GM10266 (cell line): ENCODE data around the gene ARHGAP35.

Source experiments
- DNase-seq: peaks from one replicate; pipeline ENCODE4 v3.0.0; 2012; ENCODE audit errors: extremely low spot score
- TF ChIP-seq, protein P1 (sequence below): IDR thresholded peaks from 2 replicates; pipeline ENCODE4 v1.5.1; 2012; ENCODE audit warnings: mild to moderate bottlenecking, low read depth; ENCODE audit not compliant: control insufficient read depth, insufficient read depth; ENCODE audit errors: missing control alignments

Gene ARHGAP35

DNA sequence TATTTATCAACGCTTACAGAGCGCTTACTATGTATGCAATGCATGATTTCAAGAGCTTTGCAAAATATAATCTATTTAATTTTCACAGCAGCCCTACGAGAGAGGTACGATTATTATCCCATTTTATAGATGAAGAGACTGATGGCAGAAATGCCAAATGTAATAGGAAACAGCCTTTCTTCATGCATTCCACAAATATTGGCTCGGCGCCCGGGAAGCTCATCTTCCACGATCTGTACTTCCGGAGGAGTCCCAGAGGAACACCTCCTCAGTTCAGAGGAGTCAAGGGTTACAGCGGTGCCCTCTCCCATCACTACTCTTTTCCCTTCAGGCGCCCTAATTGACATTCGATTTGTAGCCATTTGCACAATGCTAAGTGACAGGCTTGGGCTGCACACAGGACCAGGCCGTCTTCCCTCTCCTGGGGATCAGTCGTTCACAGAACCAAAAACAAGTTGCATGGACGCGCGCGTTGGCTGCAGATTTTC is 1.1 kb upstream of the ARHGAP35 start:
- no peak for DNase-seq
- TF ChIP-seq, protein P1, sequence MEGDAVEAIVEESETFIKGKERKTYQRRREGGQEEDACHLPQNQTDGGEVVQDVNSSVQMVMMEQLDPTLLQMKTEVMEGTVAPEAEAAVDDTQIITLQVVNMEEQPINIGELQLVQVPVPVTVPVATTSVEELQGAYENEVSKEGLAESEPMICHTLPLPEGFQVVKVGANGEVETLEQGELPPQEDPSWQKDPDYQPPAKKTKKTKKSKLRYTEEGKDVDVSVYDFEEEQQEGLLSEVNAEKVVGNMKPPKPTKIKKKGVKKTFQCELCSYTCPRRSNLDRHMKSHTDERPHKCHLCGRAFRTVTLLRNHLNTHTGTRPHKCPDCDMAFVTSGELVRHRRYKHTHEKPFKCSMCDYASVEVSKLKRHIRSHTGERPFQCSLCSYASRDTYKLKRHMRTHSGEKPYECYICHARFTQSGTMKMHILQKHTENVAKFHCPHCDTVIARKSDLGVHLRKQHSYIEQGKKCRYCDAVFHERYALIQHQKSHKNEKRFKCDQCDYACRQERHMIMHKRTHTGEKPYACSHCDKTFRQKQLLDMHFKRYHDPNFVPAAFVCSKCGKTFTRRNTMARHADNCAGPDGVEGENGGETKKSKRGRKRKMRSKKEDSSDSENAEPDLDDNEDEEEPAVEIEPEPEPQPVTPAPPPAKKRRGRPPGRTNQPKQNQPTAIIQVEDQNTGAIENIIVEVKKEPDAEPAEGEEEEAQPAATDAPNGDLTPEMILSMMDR: no peak

DNA sequence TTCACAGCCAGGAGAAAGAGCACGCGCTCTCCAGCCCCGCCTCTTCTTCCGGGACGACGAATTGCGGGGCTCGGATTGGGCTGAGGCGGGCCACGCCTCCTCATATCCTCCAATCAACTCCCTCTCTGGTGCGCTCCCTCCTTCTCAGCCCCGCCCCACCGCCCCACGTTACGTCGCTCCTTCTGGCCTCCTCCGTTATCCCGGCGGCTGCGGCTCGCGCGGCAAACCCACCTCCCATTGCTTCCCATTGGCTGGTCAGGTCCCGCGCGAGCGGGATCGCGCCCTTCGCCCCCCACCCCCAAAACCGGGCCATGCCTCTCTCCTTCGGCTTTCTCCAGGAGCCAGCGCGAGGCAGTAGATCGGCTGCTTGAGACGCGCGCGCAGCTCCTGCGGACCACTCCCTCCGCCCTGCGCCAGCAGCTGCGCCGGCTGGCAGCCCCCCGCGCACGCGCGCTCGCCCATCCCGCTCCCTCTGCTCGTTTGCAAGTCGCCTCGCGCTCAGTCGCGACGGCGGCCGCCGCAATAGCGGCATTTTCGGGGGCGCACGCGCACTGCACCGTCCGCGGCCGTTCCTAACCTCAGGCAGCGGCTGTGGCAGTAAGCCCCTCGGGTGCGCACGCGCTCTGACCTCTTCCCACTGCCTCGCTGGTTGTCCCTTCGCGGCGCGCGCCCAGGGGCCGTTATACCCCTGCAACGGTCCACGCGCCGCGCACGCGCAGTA is 512 bp upstream of the ARHGAP35 start:
- peak; percentile 95 for DNase-seq
- TF ChIP-seq, protein P1: no peak

DNA sequence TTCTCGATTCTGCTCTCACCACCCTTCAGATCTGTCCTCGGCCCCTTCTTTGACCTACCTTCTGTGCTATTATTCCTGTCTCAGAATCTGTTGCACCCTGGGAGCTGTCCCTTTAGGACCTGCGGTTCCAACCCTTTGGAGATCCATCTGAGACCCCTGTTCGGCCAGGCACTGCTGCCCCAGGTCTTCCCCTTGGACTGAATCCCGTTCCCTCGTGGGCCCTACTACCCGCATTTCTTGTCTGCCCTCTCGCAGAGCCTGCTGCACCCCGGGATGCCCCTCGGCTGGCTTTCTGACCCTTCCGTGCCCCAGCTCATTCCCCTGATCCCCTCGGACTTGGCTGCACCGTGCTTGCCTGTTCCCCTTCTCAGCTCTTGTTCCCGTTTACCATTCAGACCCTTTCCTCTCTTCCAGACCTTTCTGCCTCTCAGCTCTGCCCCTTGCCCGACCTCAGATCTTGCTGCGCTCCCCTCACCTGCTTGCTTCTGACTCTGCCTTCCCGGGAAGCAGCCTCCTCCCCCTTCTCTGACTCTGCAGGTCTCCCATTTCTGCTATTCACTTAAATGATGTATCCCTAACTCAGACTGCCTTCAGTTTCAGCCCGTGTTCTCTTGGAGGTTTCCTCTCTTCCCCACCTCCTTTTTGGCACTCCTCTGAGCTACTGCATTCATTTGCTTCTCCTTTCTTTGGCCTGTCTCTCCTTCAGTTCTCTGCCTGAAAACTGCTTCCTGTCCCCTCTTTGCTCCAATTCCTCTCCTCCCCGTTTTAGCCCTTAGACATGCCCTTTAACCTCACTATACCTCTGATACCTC is 1.1 kb downstream of the ARHGAP35 start:
- no peak for DNase-seq
- TF ChIP-seq, protein P1: no peak

DNA sequence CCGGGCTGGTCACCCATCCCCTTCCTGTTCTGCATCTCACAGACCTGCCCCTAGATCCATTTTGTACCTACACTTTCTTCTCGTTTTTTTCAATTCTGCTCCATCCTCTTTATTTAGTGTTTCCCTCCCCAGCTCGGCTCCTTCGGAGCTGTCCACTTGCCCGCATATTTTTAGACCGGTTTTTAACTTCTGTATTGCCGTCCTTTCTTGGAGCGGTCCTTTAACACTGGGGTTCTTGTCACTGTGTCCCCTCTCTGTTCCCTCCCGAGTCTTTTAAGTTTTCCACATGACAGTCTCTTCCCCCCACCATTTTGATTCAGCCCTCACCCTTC is 1.7 kb downstream of the ARHGAP35 start:
- no peak for DNase-seq
- TF ChIP-seq, protein P1: no peak

DNA sequence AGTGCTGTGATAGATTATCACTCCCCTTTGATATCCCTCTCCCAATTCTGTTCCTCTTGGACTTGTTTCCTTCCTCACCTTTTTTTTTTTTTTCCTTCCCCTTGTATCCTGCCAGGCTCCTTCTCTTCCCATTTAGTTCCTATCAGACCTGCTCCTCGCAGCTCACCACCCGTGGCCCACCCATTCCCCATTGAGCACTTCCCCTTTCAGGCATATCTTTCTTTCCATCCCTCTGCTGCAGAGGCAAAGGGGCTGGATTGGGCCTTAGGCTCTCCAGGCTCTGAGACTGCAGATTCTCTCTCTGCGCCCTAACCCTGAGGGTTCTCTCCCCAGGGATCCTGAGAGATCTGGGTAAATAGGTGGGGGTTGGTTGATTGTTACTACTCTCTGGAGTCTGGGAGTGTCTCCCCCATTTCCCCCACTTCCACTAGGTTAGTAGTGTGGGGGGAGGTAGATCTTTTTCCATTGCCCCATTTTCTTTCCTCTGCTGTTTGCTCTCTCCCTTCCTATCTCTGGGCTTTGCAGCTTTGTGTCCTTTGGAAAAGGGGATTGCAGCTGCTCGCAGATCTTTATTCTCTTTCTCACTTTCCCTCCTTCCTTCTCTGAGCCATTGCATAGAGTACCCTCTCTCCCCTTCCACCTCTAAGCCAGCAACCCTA is 2.3 kb downstream of the ARHGAP35 start:
- no peak for DNase-seq
- TF ChIP-seq, protein P1: no peak

DNA sequence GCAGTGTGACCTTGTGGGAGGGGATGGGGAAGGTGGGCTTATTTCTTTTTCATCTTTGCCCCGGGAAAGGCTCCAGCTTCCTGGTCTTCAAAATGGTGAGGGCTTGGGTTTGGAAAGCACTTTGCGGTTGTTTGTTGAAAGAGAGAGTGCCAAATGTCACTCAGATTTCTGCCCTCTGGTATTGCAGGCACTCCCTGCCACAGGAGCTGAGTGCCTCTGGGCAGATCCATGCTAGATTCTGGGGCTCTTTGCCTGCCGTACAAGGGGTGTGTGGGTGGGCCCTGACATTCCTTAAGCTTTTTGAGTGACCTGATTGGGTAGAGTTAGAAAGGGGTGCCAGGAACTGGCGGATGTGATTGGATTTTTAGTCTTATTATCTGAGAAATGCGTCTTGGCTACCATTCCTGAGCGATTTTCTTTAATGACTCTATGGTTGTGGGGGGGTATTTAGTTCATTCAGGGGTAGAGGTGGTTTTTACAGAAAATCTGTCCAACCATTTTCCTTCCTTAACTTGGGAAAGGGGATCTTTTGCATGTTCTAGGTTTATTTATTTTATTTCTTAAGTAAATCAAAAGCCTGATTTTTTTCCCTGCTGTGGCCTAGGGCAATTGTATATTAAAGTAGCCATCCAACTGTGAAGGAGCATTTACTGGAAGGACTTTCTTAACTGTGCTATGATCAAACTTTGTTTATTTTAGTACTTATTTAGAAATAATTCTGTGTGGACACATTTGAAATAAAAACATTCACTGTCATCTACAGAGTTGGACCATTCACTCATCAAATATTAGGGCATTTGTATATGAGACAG is 3.2 kb downstream of the ARHGAP35 start:
- no peak for DNase-seq
- TF ChIP-seq, protein P1: no peak
